Neural cell (in vitro differentiated cells): ENCODE measurements around the gene DNAL1. TPM values are rescaled to one million over a fixed set of nuclear protein-coding genes. Genes with fewer than 3 reads are reported as not detected.

ENCODE experiments used
- H2AFZ ChIP-seq: fragments of 200-600, 300-800 bp; sonication (generic), shearing (Covaris generic); 2 replicates; pipeline ENCODE4 v1.6.0; 2014; ENCODE audit warnings: low read depth, mild to moderate bottlenecking, antibody characterized with exemption, low read length, moderate library complexity
- H3F3A ChIP-seq: fragments of 200-600 bp; shearing (Covaris generic); 2 replicates; pipeline ENCODE4 v1.6.1; 2016; ENCODE audit warnings: mild to moderate bottlenecking, moderate library complexity, mixed read lengths, antibody characterized with exemption, low read length; ENCODE audit not compliant: insufficient read depth, poor library complexity, severe bottlenecking
- H3K27ac ChIP-seq: fragments of 200-600, 300-800 bp; sonication (generic), shearing (Covaris generic); 2 replicates; pipeline ENCODE4 v1.5.1; 2014; ENCODE audit warnings: mild to moderate bottlenecking, low read length, moderate library complexity
- H3K27me3 ChIP-seq: fragments of 300-800, 200-600 bp; sonication (generic), shearing (Covaris generic); 2 replicates; pipeline ENCODE4 v1.6.0; 2014; ENCODE audit warnings: mild to moderate bottlenecking, low read depth, low read length, moderate library complexity; ENCODE audit not compliant: insufficient read depth
- H3K36me3 ChIP-seq: fragments of 300-800, 200-600 bp; sonication (generic), shearing (Covaris generic); 2 replicates; pipeline ENCODE4 v1.5.1; 2014; ENCODE audit warnings: mild to moderate bottlenecking, antibody characterized with exemption, low read length, moderate library complexity; ENCODE audit not compliant: insufficient read depth
- H3K4me2 ChIP-seq: fragments of 300-800, 200-600 bp; sonication (generic), shearing (Covaris generic); 2 replicates; pipeline ENCODE4 v1.6.0; 2014; ENCODE audit warnings: mild to moderate bottlenecking, low read length
- H3K4me3 ChIP-seq: fragments of 300-800, 200-600 bp; sonication (generic), shearing (Covaris generic); 2 replicates; pipeline ENCODE4 v1.5.1; 2014; ENCODE audit warnings: mild to moderate bottlenecking, low read length, moderate library complexity
- H3K79me2 ChIP-seq: fragments of 200-600 bp; shearing (Covaris generic); replicated peaks from 2 replicates; pipeline ENCODE4 v1.6.0; 2014; ENCODE audit warnings: mild to moderate bottlenecking, low read length, moderate library complexity; ENCODE audit not compliant: insufficient read depth
- H3K9ac ChIP-seq: fragments of 300-800, 200-600 bp; sonication (generic), shearing (Covaris generic); 2 replicates; pipeline ENCODE4 v1.6.1; 2016; ENCODE audit warnings: mild to moderate bottlenecking, low read length, mixed read lengths
- H3K9me2 ChIP-seq: fragments of 200-600 bp; shearing (Covaris generic); 2 replicates; pipeline ENCODE4 v1.6.1; 2016; ENCODE audit warnings: mild to moderate bottlenecking, low read length, mixed read lengths; ENCODE audit not compliant: insufficient read depth
- H3K9me3 ChIP-seq: fragments of 200-600, 300-800 bp; sonication (generic), shearing (Covaris generic); 2 replicates; pipeline ENCODE4 v1.6.1; 2016; ENCODE audit warnings: mild to moderate bottlenecking, mixed run types, low read length, moderate library complexity, mixed read lengths
- H4K20me1 ChIP-seq: fragments of 200-600 bp; shearing (Covaris generic); 2 replicates; pipeline ENCODE4 v1.6.1; 2016; ENCODE audit warnings: mild to moderate bottlenecking, mixed run types; ENCODE audit not compliant: insufficient read depth
- EP300 ChIP-seq: fragments of 450-650 bp; conservative IDR thresholded peaks from 2 replicates; pipeline ENCODE4 v1.6.1; 2014; ENCODE audit warnings: antibody characterized with exemption, mild to moderate bottlenecking, moderate library complexity; ENCODE audit not compliant: poor library complexity, severe bottlenecking
- EZH2 ChIP-seq: fragments of 200-600, 300-800 bp; shearing (Covaris generic), sonication (generic); IDR thresholded peaks from 2 replicates; pipeline ENCODE4 v1.6.1; 2014; ENCODE audit warnings: antibody characterized with exemption, low read length, borderline replicate concordance, mild to moderate bottlenecking; ENCODE audit not compliant: insufficient read depth, poor library complexity, severe bottlenecking
- MXI1 ChIP-seq: fragments of 450-650 bp; conservative IDR thresholded peaks from 2 replicates; pipeline ENCODE4 v1.6.1; 2014; ENCODE audit warnings: antibody characterized with exemption, mild to moderate bottlenecking; ENCODE audit not compliant: poor library complexity, severe bottlenecking
- POLR2AphosphoS5 ChIP-seq: IDR thresholded peaks from 2 replicates; pipeline ENCODE4 v1.6.1; 2012
- RAD21 ChIP-seq: fragments of 450-650 bp; conservative IDR thresholded peaks from 2 replicates; pipeline ENCODE4 v1.6.1; 2014; ENCODE audit warnings: antibody characterized with exemption, mild to moderate bottlenecking, moderate library complexity
- SMC3 ChIP-seq: fragments of 450-650 bp; conservative IDR thresholded peaks from 2 replicates; pipeline ENCODE4 v1.6.1; 2014; ENCODE audit warnings: antibody characterized with exemption, mild to moderate bottlenecking, moderate library complexity; ENCODE audit not compliant: poor library complexity
- TAF1 ChIP-seq: IDR thresholded peaks from 2 replicates; pipeline ENCODE4 v1.6.1; 2012; ENCODE audit warnings: low read depth
- polyA plus RNA-seq: library from polyadenylated mRNA; depleted of rRNA; stranded (reverse); fragments of >200 nt; gene quantifications from 2 replicates; pipeline ENCODE4 v1.2.3, GENCODE V29; 2014
- TF ChIP-seq, protein P1 (sequence below): fragments of 450-650 bp; IDR thresholded peaks from 2 replicates; pipeline ENCODE4 v1.5.1; 2014; ENCODE audit warnings: antibody characterized with exemption, mild to moderate bottlenecking, moderate library complexity; ENCODE audit not compliant: poor library complexity, severe bottlenecking
- TF ChIP-seq, protein P2 (sequence below): IDR thresholded peaks from 2 replicates; pipeline ENCODE4 v1.6.1; 2012; ENCODE audit warnings: borderline replicate concordance

The DNAL1 gene
- polyA plus RNA-seq, 1 donor from 2014 or later = 33.4 TPM

DNA sequence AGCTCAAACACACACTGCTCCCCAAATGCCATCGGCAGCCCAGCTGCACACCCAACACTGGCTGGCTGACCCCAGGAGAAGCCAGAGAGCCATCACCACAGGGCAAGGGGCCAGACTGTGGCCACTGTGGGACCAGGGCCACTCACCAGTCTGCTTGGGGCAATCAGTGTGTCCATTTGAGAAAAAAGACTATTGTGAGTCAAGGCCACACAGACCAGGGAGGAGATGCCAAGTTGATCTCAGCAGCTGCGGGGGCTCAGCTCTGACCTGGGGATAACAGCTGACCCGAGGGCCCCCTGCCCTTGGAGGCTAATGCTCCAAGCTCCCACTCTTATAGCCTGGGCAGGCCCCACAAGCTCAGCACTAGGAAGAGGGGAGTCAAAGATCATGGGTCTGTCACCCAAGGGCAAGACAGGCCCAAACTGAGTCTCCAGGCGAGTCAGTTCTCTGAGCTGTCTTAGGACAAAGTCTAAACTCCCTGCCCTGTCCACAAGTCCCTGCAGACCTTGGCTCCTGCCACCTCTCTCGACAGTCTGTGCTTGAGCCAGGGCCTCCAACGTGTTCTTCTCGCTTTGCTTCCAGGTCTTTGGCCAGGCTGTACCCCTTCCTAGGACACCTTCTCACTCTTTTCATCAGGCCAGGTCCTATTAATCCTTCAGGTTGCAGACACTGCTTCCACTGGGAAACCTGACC lies 99.5 kb downstream of the DNAL1 start:
- Histone ChIP-seq H3K4me3 (no peak overlapping the region), H3F3A (no peaks in the 10 kb centered on the region), H3K9me2 (no peaks in the 10 kb centered on the region), H3K9me3 (no peaks in the 10 kb centered on the region), H3K9ac (no peak overlapping the region), H3K27ac (no peak overlapping the region), H3K79me2 (no peaks in the 10 kb centered on the region), H2AFZ (no peak overlapping the region), H4K20me1 (no peaks in the 10 kb centered on the region), H3K4me2 (no peak overlapping the region), H3K36me3 (no peaks in the 10 kb centered on the region), H3K27me3 (no peaks in the 10 kb centered on the region)
- no peak for TF ChIP-seq MXI1
- TF ChIP-seq TAF1 = no peak
- TF ChIP-seq, protein P1, sequence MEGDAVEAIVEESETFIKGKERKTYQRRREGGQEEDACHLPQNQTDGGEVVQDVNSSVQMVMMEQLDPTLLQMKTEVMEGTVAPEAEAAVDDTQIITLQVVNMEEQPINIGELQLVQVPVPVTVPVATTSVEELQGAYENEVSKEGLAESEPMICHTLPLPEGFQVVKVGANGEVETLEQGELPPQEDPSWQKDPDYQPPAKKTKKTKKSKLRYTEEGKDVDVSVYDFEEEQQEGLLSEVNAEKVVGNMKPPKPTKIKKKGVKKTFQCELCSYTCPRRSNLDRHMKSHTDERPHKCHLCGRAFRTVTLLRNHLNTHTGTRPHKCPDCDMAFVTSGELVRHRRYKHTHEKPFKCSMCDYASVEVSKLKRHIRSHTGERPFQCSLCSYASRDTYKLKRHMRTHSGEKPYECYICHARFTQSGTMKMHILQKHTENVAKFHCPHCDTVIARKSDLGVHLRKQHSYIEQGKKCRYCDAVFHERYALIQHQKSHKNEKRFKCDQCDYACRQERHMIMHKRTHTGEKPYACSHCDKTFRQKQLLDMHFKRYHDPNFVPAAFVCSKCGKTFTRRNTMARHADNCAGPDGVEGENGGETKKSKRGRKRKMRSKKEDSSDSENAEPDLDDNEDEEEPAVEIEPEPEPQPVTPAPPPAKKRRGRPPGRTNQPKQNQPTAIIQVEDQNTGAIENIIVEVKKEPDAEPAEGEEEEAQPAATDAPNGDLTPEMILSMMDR = no peak
- TF ChIP-seq SMC3 = no peak
- no peak for TF ChIP-seq EP300
- TF ChIP-seq EZH2 = no peak
- TF ChIP-seq, protein P2, sequence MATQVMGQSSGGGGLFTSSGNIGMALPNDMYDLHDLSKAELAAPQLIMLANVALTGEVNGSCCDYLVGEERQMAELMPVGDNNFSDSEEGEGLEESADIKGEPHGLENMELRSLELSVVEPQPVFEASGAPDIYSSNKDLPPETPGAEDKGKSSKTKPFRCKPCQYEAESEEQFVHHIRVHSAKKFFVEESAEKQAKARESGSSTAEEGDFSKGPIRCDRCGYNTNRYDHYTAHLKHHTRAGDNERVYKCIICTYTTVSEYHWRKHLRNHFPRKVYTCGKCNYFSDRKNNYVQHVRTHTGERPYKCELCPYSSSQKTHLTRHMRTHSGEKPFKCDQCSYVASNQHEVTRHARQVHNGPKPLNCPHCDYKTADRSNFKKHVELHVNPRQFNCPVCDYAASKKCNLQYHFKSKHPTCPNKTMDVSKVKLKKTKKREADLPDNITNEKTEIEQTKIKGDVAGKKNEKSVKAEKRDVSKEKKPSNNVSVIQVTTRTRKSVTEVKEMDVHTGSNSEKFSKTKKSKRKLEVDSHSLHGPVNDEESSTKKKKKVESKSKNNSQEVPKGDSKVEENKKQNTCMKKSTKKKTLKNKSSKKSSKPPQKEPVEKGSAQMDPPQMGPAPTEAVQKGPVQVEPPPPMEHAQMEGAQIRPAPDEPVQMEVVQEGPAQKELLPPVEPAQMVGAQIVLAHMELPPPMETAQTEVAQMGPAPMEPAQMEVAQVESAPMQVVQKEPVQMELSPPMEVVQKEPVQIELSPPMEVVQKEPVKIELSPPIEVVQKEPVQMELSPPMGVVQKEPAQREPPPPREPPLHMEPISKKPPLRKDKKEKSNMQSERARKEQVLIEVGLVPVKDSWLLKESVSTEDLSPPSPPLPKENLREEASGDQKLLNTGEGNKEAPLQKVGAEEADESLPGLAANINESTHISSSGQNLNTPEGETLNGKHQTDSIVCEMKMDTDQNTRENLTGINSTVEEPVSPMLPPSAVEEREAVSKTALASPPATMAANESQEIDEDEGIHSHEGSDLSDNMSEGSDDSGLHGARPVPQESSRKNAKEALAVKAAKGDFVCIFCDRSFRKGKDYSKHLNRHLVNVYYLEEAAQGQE = no peak
- TF ChIP-seq RAD21 = no peak
- TF ChIP-seq POLR2AphosphoS5 = no peak

DNA sequence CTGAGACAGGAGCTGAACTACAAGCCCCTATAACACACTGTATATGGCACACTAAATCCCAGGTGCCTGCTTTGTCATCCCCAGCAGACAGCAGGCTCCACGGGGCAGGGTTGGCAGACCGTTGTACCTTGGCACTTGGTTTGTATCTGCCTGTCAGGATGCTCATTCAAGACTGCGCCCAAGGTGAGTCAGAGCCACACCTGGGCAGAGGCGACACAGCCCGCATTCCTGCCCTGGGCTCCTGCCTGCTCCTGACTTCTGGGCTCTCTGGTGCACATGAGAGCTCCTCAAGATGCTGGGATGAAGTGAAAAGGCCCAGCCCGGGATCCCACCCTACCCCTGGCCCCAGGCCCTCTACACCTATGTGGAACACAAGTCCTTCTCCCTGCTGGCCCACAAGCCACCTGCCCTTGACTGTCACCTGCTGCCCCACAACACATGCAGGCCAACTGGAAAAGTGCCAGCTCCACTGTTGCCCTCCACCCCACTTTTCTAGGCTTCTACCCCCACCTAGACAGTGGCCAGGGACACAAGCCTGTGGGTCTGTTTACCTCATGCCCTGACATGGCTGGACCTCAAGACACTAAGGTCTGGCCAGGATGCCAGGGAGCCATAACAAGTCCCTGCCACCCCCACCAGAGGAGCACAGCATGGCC lies 100.2 kb downstream of the DNAL1 start:
- TF ChIP-seq EZH2 (no peak), EP300 (no peak), SMC3 (no peak)
- TF ChIP-seq, protein P1 = no peak
- TF ChIP-seq, protein P2 = no peak
- no peaks in the 10 kb centered on the region for H3K79me2 ChIP-seq
- H3F3A ChIP-seq = no peaks in the 10 kb centered on the region
- H2AFZ ChIP-seq = no peak overlapping the region
- no peaks in the 10 kb centered on the region for H3K9me2 ChIP-seq
- H3K27ac ChIP-seq = no peak overlapping the region
- H3K36me3 ChIP-seq = no peaks in the 10 kb centered on the region
- H4K20me1 ChIP-seq = no peaks in the 10 kb centered on the region
- H3K27me3 ChIP-seq = no peaks in the 10 kb centered on the region
- no peak overlapping the region for H3K9ac ChIP-seq
- no peak overlapping the region for H3K4me3 ChIP-seq
- H3K9me3 ChIP-seq = no peaks in the 10 kb centered on the region
- no peak overlapping the region for H3K4me2 ChIP-seq
